Fibroblast of mammary gland (primary cell): ENCODE data around the gene SLC7A6.

ENCODE experiments used
- DNase-seq: peaks from one replicate; pipeline ENCODE4 v3.0.0-alpha.2; 2010; ENCODE audit warnings: low read depth
- H3K4me3 ChIP-seq: 2 replicates; pipeline ENCODE4 v1.5.1; 2011; ENCODE audit warnings: low read depth, mild to moderate bottlenecking, low read length, moderate library complexity; ENCODE audit not compliant: control insufficient read depth
- CTCF ChIP-seq: conservative IDR thresholded peaks from 2 replicates; pipeline ENCODE4 v1.5.1; 2011; ENCODE audit warnings: low read depth, low read length, inconsistent platforms; ENCODE audit not compliant: control insufficient read depth, insufficient read depth

Gene SLC7A6

GRCh38 chr16:68230176-68230571, 34.2 kb upstream of the SLC7A6 start:
- no peak overlapping the region for H3K4me3 ChIP-seq
- TF ChIP-seq CTCF: no peak
- DNase-seq: no peak

GRCh38 chr16:68230956-68231355, 33.4 kb upstream of the SLC7A6 start:
- no peak for TF ChIP-seq CTCF
- no peak for DNase-seq
- no peak overlapping the region for H3K4me3 ChIP-seq

- H3K4me3 ChIP-seq: no peak overlapping the region
- no peak for DNase-seq
- TF ChIP-seq CTCF: no peak
These were observed 32.8 kb upstream of the SLC7A6 start for GRCh38 chr16:68231384-68232136.

GRCh38 chr16:68232335-68232734, 32.0 kb upstream of the SLC7A6 start:
- no peak for TF ChIP-seq CTCF
- DNase-seq: no peak
- no peak overlapping the region for H3K4me3 ChIP-seq

- TF ChIP-seq CTCF: no peak
- no peak overlapping the region for H3K4me3 ChIP-seq
- no peak for DNase-seq
These were observed 31.1 kb upstream of the SLC7A6 start for GRCh38 chr16:68233085-68233834.

DNA sequence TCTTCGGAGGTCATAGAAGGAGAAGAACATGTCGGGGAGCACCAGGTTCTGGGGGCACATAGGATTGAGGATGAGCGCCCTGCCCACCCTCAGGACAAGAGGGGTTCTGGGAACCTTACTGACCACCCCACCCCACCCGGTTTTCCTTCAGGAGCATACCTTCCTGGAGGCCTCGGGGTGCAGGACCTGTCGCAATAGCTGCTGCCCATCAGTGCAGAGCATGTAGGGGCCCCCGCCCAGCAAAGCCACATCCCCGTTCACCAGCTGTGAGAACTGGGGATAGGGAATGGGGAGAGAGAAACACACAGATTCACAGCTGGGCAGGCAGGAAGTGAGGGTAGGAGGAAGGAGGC, 30.5 kb upstream of the SLC7A6 start:
- no peak overlapping the region for H3K4me3 ChIP-seq
- TF ChIP-seq CTCF: no peak
- no peak for DNase-seq
